Stimulated activated CD8-positive, alpha-beta memory T cell treated with anti-CD3 and anti-CD28 coated beads, Interleukin-12 subunit alpha, Interleukin-12 subunit beta, amount 100 ng/mL, for 24 hours (primary cell): ENCODE results near the gene STUB1.

Source experiments
- DNase-seq: peaks from one replicate; pipeline ENCODE4 v3.0.0-alpha.2; 2020; ENCODE audit errors: extremely low read depth

Gene STUB1

DNA sequence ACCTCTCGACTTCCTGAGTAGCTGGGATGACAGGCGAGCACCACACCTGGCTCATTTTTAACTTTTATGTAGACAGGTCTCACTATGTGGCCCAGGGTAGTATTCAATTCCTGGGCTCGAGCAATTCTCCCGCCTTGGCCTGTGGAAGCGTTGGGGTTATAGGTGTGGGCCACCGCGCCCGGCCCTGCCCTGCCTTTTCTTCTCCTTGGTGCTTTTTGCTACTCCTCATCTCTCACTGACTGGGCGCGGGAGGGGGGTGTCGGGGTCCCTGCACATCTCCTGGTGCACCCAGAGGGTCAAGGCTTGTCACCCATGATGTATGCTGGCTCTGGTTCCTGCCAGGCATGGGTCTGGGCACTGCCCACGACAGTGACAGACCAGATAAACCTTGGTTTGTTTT, 35.7 kb upstream of the STUB1 start:
- no peak for DNase-seq

GRCh38 chr16:645852-646678, 34.1 kb upstream of the STUB1 start:
- DNase-seq, result no peak

DNA sequence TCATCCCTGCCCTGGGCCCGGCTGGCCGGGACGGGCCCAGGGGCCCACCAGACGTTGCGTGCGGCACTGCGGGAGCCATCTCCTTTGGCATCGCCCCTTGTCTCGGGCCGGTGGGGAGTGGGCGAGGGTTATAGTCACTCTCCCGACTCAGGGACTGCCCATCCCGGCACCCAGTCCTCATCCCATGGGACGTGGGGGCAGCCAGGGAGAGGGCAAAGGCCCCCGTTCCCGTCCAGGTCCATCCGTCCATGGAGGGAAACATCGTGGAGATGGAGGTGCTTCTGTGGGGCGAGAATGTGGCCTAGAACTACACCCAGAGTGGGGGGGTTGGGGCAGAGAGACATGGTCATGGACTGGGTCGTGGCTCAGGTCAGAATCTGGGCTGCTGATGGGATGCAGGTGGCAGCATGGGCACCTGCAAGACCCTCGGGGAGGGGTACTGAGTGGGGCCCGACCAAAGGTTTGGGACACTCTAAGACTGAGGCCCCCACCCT, 33.5 kb upstream of the STUB1 start:
- no peak for DNase-seq

DNA sequence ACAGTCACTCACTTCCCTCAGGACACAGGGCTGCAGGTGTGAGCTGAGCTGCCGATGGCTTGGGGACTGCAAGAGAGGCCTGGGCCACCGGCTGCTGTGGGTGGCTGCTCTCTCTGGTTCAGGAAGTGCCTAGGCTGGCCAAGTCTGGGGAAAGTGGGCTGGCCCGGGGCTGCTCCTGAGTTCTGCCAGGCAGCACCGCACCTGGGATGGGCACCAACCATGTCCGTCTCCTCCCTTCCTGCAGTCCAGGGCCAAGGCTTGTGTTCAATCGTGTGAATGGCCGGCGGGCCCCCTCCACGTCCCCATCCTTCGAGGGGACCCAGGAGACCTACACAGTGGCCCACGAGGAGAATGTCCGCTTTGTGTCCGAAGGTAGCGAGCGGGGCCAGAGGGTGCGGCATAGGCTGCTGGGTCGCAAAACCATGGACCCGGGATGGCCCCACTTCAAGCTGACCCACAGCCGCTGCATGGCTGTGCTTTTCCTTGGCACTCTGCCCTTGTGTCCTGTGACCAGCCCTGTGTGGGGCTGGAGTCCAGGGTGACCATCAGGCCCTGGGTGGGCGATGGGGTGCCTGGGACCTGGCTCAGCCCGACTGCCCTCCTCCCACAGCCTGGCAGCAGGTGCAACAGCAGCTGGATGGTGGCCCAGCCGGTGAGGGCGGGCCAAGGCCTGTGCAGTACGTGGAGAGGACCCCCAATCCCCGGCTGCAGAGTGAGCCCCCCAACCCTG, 32.9 kb upstream of the STUB1 start:
- no peak for DNase-seq

DNA sequence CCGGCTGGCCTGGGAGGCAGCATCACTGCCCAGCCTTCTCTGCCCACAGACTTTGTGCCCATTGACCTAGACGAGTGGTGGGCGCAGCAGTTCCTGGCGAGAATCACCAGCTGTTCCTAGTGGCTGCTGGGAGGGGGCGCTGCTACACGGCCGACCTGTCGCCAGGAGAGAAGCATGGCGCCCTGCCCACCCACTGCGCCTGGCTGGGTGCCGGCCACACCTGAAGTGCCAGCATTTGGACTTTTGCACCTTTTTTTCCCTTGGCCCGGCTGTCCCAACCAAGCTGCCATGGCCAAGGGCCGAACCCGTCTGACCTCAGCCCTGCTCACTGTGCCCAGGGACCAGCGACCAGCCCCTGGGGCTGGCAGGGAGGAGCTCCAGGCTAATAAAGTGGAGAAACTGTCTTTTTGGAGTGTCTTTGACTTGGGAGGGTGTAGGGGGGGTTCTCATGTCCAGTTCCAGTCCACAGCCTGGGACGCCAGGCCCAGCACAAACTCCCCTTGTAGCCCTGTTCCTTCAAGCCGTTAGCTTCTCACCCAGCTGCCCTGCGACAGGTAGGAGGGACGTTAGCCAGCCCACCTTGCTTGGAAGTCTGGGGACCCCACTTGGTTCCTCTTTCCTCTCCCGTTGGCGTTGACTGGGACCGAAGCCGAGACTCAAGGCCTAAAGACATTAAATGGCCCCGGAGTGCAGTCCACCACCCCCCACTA, 32.0 kb upstream of the STUB1 start:
- no peak for DNase-seq

GRCh38 chr16:648781-649589, 31.2 kb upstream of the STUB1 start, which contains the start of gene WDR90:
Gene WDR90, plus strand, starts transcription at chr16:649365. Its CDS starts 52 bp downstream, at chr16:649417.
- peak; percentile 90 for DNase-seq

DNA sequence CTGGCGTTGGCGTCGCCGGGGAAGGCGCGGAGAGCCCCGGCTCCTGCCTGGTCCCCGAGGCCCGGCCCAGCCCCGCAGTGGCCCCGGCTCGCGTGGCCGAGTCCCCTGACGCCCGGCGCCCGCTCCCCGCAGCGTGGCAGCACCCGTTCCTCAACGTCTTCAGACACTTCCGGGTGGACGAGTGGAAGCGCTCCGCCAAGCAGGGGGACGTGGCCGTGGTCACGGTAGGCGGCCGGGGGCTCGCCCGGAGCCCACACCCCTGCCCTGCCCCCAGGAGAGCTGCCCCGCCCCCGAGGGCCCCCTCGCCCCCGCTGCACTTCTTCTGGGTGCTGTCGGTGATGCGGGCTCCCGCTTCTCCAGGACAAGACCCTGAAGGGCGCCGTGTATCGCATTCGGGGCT, 30.6 kb upstream of the STUB1 start:
- no peak for DNase-seq

DNA sequence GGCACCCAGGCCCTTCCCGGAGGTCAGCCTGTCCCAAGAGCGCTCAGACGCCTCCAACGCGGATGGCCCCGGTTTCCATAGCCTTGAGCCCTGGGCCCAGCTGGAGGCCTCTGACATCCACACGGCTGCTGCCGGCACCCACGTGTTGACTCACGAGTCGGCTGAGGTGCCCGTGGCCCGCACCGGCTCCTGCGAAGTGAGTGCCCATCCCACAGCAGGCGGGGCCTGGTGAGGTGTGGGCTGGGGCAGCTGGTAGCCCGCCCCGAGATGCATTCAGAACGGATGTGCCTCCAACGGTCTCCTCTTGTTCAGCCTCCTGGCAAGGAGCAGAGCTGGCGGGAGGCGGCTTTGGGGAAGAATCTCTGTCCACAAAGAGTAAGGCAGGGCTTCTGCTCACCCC, 28.4 kb upstream of the STUB1 start:
- DNase-seq, result no peak

- no peak for DNase-seq
Measured at GRCh38 chr16:652454-653305, 27.5 kb upstream of the STUB1 start.

GRCh38 chr16:654034-654433, 26.2 kb upstream of the STUB1 start:
- DNase-seq, result no peak

GRCh38 chr16:657487-657886, 22.7 kb upstream of the STUB1 start:
- DNase-seq, result no peak

DNA sequence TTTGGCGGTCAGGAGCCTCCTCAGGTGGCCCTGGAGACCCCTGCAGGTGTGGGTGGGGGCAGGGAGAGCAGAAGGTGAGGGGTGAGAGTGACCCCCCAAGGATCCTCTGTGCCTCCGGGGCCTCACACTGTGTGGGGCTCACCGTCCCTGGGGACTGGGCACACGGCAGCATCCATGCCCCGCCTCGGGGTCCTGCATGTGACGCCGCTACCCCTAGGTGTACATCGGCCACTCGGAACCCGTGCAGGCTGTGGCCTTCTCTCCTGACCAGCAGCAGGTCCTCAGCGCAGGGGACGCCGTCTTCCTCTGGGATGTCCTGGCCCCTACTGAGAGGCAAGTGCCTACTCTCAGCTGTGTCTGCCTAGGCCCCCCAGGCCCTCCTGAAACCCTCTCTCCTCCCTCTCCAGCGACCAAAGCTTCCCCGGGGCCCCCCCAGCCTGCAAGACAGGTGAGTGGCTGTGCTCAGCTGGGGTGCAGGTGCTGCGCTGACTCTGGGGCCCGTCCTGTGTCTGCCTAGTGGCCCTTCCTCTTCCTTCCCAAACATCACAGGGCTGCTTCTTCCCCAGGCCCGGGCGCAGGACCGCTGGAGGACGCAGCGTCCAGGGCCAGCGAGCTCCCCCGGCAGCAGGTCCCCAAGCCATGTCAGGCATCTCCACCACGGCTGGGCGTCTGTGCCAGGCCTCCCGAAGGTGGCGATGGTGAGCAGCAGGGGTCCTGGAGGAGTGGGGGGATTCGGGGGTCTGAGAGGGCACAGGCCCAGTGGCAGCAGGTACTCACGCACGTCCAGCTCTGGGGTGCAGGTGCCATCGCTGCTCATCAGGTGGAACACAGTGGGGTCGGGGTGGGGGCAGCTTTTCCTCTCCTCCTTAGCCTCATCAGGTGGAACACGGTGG, 21.3 kb upstream of the STUB1 start:
- DNase-seq, result no peak

- DNase-seq, result no peak
Measured at GRCh38 chr16:659618-660017, 20.6 kb upstream of the STUB1 start.

GRCh38 chr16:660132-660458, 20.1 kb upstream of the STUB1 start:
- DNase-seq, result no peak

- DNase-seq, result peak; percentile 52
Measured at GRCh38 chr16:660459-661183, 19.6 kb upstream of the STUB1 start.

GRCh38 chr16:661184-661821, 18.9 kb upstream of the STUB1 start:
- no peak for DNase-seq

GRCh38 chr16:662095-662494, 18.1 kb upstream of the STUB1 start:
- no peak for DNase-seq

GRCh38 chr16:662597-662996, 17.6 kb upstream of the STUB1 start:
- no peak for DNase-seq

GRCh38 chr16:666572-666971, 13.6 kb upstream of the STUB1 start:
- no peak for DNase-seq
